Measurements from ENCODE around the gene WDR7.

The WDR7 gene

GRCh38 chr18:56899660-56900059 is 248.5 kb downstream of the WDR7 start:
- no peak for DNase-seq

- no peak for DNase-seq
Observed at GRCh38 chr18:56900195-56901094, 249.3 kb downstream of the WDR7 start.

GRCh38 chr18:56901919-56902318 is 250.8 kb downstream of the WDR7 start:
- DNase-seq: no peak

- DNase-seq: no peak
Observed at GRCh38 chr18:56902653-56903052, 251.5 kb downstream of the WDR7 start.

GRCh38 chr18:56903686-56904085 is 252.5 kb downstream of the WDR7 start:
- DNase-seq: no peak

- no peak for DNase-seq
Observed at GRCh38 chr18:56907771-56908170, 256.6 kb downstream of the WDR7 start.

- no peak for DNase-seq
Observed at GRCh38 chr18:56910237-56910636, 259.1 kb downstream of the WDR7 start.

GRCh38 chr18:56910967-56911366 is 259.8 kb downstream of the WDR7 start:
- DNase-seq: no peak

GRCh38 chr18:56913941-56914340 is 262.8 kb downstream of the WDR7 start:
- DNase-seq: no peak

GRCh38 chr18:56919190-56919589 is 268.0 kb downstream of the WDR7 start:
- no peak for DNase-seq

GRCh38 chr18:56921896-56922480 is 270.8 kb downstream of the WDR7 start:
- no peak for DNase-seq

GRCh38 chr18:56926734-56927133 is 275.6 kb downstream of the WDR7 start:
- no peak for DNase-seq

- no peak for DNase-seq
Observed at GRCh38 chr18:56927786-56928185, 276.6 kb downstream of the WDR7 start.

- no peak for DNase-seq
Observed at GRCh38 chr18:56929886-56930285, 278.7 kb downstream of the WDR7 start.

- DNase-seq: no peak
Observed at GRCh38 chr18:56933472-56933871, 282.3 kb downstream of the WDR7 start.

GRCh38 chr18:56934131-56934530 is 283.0 kb downstream of the WDR7 start:
- DNase-seq: no peak

- no peak for DNase-seq
Observed at GRCh38 chr18:56934906-56935305, 283.7 kb downstream of the WDR7 start.

- DNase-seq: no peak
Observed at GRCh38 chr18:56935434-56936040, 284.4 kb downstream of the WDR7 start.

- no peak for DNase-seq
Observed at GRCh38 chr18:56936457-56936856, 285.3 kb downstream of the WDR7 start.

- no peak for DNase-seq
Observed at GRCh38 chr18:56937874-56938430, 286.8 kb downstream of the WDR7 start.

- no peak for DNase-seq
Observed at GRCh38 chr18:56945171-56946083, 294.3 kb downstream of the WDR7 start.

GRCh38 chr18:56947236-56947635 is 296.1 kb downstream of the WDR7 start:
- DNase-seq: no peak

- no peak for DNase-seq
Observed at GRCh38 chr18:56952026-56952425, 300.9 kb downstream of the WDR7 start.
